NCI-H446 (cell line): ENCODE results near the gene PCDHA12.
"Not testable (repeated sequence)": the region's sequence is repeated elsewhere in the genome, so short reads cannot be mapped to it uniquely, and the experiment has no call there.

ENCODE experiments used
- DNase-seq, 2 experiments: peaks; one replicate each; lab custom pipeline; 2025; lab: John Stamatoyannopoulos, UW

Gene PCDHA12, protein sequence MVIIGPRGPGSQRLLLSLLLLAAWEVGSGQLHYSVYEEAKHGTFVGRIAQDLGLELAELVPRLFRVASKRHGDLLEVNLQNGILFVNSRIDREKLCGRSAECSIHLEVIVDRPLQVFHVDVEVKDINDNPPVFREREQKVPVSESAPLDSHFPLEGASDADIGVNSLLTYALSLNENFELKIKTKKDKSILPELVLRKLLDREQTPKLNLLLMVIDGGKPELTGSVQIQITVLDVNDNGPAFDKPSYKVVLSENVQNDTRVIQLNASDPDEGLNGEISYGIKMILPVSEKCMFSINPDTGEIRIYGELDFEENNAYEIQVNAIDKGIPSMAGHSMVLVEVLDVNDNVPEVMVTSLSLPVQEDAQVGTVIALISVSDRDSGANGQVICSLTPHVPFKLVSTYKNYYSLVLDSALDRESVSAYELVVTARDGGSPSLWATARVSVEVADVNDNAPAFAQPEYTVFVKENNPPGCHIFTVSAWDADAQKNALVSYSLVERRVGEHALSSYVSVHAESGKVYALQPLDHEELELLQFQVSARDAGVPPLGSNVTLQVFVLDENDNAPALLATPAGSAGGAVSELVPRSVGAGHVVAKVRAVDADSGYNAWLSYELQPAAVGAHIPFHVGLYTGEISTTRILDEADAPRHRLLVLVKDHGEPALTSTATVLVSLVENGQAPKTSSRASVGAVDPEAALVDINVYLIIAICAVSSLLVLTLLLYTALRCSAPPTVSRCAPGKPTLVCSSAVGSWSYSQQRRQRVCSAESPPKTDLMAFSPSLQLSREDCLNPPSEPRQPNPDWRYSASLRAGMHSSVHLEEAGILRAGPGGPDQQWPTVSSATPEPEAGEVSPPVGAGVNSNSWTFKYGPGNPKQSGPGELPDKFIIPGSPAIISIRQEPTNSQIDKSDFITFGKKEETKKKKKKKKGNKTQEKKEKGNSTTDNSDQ

DNA sequence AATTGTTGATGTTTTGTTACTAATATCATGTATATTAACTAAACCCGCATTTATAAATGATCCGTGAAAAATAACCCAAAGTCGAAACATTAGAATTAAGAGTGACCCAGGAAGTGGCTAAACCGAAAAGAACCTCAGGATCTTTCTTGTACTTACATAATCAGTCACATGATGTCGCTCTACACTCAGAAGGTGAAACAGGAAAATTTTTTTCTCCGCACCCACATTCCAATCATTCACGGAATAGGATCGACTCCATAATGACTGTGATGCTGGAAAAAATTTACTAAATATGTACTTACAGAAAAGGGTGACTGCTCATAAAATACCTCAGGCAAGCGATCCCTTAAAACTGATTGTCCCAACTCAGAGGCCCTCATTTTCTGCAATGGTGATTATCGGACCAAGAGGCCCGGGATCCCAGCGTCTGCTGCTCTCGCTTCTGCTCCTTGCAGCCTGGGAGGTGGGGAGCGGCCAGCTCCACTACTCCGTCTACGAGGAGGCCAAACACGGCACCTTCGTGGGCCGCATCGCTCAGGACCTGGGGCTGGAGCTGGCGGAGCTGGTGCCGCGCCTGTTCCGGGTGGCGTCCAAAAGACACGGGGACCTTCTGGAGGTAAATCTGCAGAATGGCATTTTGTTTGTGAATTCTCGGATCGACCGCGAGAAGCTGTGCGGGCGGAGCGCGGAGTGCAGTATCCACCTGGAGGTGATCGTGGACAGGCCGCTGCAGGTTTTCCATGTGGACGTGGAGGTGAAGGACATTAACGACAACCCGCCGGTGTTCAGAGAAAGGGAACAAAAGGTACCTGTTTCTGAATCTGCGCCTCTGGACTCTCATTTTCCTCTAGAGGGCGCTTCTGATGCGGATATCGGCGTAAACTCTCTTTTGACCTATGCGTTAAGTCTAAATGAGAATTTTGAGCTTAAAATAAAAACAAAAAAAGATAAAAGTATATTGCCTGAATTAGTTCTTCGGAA is at the start of gene PCDHA12:
TSS of gene PCDHA12 (plus strand) at position 224 of the 981 bp plus-strand sequence. CDS start at position 389, 165 bp downstream.
- DNase-seq = no peak

DNA sequence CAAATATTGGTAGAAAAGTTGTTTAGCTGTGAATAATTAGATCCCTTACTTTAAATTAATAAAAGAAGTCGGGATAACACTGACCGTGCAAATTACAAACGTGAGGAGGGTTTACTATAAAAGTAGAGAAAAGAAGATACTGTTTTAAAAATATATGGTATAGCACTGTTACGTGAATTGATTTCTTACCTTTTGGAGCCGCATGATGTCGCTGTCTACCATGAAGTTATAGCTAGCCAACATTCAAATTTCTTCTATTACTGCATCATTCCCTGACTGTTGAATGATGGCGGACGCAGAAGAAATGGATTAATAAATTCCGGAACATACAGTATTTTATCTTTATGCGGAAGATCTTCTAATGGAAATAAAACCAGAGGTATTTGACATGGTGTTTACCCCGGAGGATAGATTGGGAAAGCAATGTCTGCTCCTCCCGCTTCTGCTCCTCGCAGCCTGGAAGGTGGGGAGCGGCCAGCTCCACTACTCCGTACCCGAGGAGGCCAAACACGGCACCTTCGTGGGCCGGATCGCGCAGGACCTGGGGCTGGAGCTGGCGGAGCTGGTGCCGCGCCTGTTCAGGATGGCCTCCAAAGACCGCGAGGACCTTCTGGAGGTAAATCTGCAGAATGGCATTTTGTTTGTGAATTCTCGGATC is 47.3 kb upstream of the PCDHA12 start, which contains the start of gene PCDHA6:
TSS of gene PCDHA6 (plus strand) at position 257 of the 658 bp plus-strand sequence. CDS start at position 389, 132 bp downstream.
- DNase-seq = peak; percentile 10 to 66

DNA sequence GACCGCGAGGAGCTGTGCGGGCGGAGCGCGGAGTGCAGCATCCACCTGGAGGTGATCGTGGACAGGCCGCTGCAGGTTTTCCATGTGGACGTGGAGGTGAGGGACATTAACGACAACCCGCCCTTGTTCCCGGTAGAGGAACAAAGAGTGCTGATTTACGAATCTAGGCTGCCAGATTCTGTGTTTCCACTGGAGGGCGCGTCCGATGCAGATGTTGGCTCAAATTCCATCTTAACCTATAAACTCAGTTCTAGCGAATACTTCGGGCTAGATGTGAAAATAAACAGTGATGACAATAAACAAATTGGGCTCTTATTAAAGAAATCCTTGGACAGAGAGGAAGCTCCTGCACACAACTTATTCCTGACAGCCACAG is 46.8 kb upstream of the PCDHA12 start:
- peak; percentile 2 to 46 for DNase-seq

DNA sequence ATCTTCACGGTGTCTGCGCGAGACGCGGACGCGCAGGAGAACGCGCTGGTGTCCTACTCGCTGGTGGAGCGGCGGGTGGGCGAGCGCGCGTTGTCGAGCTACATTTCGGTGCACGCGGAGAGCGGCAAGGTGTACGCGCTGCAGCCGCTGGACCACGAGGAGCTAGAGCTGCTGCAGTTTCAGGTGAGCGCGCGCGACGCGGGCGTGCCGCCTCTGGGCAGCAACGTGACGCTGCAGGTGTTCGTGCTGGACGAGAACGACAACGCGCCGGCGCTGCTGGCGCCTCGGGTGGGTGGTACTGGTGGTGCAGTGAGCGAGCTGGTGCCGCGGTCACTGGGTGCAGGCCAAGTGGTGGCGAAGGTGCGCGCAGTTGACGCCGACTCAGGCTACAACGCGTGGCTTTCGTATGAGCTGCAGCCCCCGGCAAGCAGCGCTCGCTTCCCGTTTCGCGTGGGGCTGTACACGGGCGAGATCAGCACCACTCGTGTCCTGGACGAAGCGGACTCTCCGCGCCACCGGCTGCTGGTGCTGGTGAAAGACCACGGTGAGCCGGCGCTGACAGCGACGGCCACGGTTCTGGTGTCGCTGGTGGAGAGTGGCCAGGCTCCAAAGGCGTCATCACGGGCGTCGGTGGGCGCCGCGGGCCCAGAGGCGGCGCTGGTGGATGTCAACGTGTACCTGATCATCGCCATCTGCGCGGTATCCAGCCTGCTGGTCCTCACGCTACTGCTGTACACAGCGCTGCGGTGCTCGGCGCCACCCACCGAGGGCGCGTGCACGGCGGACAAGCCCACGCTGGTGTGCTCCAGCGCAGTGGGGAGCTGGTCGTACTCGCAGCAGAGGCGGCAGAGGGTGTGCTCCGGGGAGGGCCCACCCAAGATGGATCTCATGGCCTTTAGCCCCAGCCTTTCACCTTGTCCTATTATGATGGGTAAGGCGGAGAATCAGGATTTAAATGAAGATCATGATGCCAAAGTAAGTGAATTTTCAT is 45.3 kb upstream of the PCDHA12 start:
- DNase-seq = not testable (repeated sequence)

DNA sequence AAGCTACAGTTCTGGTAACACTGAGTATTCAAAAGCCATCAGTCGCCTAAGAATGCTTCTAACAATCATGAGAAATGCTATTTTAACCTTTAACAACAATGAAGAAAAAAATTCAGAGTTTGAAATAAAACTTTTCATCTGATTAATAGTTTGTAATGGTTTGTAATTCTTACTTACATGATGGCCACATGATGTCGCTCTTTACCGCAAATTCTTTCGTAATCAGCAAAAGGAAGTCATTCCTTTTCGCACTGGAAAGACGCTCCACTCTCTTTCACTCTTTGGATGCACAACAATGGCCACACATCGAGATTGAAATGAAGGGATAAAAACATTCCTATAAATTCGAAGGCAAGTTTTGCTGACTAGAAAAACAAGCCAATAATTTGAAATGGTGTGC is 41.1 kb upstream of the PCDHA12 start, which contains the start of gene PCDHA7:
TSS of gene PCDHA7 (plus strand) at position 277 of the 400 bp plus-strand sequence. CDS start at position 392, 115 bp downstream.
- no peak for DNase-seq

DNA sequence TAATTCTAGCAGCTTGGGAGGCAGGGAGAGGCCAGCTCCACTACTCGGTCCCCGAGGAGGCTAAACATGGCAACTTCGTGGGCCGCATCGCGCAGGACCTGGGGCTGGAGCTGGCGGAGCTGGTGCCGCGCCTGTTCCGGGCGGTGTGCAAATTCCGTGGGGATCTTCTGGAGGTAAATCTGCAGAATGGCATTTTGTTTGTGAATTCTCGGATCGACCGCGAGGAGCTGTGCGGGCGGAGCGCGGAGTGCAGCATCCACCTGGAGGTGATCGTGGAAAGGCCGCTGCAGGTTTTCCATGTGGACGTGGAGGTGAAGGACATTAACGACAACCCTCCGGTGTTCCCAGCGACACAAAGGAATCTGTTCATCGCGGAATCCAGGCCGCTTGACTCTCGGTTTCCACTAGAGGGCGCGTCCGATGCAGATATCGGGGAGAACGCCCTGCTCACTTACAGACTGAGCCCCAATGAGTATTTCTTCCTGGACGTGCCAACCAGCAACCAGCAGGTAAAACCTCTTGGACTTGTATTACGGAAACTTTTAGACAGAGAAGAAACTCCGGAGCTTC is 40.6 kb upstream of the PCDHA12 start:
- not testable (repeated sequence) for DNase-seq

DNA sequence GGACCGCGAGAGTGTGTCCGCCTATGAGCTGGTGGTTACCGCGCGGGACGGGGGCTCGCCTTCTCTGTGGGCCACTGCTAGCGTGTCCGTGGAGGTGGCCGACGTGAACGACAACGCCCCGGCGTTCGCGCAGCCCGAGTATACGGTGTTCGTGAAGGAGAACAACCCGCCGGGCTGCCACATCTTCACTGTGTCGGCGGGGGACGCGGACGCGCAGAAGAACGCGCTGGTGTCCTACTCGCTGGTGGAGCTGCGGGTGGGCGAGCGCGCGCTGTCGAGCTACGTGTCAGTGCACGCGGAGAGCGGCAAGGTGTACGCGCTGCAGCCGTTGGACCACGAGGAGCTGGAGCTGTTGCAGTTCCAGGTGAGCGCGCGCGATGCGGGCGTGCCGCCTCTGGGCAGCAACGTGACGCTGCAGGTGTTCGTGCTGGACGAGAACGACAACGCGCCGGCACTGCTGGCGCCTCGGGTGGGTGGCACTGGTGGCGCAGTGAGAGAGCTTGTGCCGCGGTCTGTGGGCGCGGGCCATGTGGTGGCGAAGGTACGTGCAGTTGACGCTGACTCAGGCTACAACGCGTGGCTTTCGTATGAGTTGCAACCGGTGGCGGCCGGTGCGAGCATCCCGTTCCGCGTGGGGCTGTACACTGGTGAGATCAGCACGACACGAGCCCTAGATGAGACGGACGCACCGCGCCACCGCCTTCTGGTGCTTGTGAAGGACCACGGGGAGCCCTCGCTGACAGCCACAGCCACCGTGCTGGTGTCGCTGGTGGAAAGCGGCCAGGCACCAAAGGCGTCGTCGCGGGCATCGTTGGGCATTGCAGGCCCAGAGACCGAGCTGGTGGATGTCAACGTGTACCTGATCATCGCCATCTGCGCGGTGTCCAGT is 39.2 kb upstream of the PCDHA12 start:
- DNase-seq = no peak

DNA sequence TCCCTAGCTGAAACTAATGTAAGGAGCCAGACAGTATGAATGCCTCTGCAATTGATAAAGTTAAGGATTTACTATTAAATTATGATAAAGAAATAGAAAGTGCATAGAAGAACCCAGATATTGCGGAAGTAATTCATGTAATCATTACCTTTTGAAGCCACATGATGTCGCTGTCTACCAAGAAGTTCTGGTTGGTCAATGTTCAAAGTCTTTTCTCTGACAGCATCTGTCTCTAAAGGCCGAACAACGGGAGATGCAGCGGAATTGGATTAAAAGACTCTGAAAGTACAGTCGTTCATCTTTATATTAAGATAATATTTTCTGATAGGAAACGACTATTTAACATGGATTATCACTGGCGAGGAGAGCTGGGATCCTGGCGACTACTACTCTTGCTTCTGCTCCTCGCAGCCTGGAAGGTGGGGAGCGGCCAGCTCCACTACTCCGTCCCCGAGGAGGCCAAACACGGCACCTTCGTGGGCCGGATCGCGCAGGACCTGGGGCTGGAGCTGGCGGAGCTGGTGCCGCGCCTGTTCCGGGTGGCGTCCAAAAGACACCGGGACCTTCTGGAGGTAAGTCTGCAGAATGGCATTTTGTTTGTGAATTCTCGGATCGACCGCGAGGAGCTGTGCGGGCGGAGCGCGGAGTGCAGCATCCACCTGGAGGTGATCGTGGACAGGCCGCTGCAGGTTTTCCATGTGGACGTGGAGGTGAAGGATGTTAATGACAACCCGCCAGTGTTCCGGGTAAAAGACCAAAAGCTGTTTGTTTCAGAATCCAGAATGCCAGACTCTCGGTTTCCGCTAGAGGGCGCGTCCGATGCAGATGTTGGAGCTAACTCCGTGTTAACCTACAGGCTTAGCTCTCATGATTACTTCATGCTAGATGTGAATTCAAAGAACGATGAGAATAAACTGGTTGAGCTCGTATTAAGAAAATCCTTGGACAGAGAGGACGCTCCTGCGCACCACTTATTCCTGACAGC is 33.8 kb upstream of the PCDHA12 start, which contains the start of gene PCDHA8:
TSS of gene PCDHA8 (plus strand) at position 210 of the 985 bp plus-strand sequence. CDS start at position 345, 135 bp downstream.
- no peak for DNase-seq

DNA sequence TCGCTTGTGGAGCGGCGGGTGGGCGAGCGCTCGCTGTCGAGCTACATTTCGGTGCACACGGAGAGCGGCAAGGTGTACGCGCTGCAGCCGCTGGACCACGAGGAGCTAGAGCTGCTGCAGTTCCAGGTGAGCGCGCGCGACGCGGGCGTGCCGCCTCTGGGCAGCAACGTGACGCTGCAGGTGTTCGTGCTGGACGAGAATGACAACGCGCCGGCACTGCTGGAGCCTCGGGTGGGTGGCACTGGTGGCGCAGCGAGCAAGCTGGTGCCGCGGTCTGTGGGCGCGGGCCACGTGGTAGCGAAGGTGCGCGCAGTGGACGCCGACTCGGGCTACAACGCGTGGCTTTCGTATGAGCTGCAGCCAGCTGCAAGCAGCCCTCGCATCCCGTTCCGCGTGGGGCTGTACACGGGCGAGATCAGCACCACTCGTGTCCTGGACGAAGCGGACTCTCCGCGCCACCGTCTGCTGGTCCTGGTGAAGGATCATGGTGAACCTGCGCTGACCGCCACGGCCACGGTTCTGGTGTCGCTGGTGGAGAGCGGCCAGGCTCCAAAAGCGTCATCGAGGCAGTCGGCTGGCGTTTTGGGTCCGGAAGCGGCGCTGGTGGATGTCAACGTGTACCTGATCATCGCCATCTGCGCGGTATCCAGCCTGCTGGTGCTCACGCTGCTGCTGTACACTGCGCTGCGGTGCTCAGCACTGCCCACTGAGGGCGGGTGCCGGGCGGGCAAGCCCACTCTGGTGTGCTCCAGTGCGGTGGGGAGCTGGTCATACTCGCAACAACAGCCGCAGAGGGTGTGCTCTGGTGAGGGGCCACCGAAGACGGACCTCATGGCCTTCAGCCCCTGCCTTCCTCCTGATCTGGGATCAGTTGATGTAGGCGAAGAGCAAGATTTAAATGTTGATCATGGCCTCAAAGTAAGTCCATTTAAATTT is 32.0 kb upstream of the PCDHA12 start:
- DNase-seq = no peak

DNA sequence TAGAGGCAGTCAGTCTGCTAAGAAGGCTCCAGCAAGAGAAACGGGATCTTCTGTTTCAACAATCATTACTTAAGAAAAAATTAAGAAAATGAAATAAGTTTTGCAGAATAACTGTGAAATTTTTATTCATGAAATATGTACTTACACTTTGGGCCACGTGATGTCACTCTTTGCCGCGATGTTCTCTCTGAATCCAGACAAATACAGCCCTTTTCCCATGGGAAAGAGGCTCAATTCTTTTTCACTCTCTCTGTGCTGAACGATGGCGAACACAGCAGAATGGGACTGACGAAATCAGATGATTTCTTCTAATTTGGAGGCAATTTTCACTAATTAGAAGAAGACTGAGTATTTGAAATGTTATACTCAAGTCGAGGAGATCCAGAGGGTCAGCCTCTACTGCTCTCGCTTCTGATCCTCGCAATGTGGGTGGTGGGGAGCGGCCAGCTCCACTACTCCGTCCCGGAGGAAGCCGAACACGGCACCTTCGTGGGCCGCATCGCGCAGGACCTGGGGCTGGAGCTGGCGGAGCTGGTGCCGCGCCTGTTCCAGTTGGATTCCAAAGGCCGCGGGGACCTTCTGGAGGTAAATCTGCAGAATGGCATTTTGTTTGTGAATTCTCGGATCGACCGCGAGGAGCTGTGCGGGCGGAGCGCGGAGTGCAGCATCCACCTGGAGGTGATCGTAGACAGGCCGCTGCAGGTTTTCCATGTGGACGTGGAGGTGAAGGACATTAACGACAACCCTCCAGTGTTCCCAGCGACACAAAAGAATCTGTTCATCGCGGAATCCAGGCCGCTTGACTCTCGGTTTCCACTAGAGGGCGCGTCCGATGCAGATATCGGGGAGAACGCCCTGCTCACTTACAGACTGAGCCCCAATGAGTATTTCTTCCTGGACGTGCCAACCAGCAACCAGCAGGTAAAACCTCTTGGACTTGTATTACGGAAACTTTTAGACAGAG is 26.7 kb upstream of the PCDHA12 start, which contains the start of gene PCDHA9:
TSS of gene PCDHA9 (plus strand) at position 244 of the 964 bp plus-strand sequence. CDS start at position 358, 114 bp downstream.
- not testable (repeated sequence) for DNase-seq

DNA sequence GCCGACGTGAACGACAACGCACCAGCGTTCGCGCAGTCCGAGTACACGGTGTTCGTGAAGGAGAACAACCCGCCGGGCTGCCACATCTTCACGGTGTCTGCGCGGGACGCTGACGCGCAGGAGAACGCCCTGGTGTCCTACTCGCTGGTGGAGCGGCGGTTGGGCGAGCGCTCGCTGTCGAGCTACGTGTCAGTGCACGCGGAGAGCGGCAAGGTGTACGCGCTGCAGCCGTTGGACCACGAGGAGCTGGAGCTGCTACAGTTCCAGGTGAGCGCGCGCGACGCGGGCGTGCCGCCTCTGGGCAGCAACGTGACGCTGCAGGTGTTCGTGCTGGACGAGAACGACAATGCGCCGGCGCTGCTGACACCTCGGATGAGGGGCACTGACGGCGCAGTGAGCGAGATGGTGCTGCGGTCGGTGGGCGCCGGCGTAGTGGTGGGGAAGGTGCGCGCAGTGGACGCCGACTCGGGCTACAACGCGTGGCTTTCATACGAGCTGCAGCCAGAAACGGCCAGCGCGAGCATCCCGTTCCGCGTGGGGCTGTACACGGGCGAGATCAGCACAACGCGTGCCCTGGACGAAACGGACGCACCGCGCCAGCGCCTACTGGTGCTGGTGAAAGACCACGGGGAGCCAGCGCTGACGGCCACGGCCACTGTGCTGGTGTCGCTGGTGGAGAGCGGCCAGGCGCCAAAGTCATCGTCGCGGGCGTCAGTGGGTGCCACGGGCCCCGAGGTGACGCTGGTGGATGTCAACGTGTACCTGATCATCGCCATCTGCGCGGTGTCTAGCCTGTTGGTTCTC is 25.1 kb upstream of the PCDHA12 start:
- DNase-seq = not testable (repeated sequence)

DNA sequence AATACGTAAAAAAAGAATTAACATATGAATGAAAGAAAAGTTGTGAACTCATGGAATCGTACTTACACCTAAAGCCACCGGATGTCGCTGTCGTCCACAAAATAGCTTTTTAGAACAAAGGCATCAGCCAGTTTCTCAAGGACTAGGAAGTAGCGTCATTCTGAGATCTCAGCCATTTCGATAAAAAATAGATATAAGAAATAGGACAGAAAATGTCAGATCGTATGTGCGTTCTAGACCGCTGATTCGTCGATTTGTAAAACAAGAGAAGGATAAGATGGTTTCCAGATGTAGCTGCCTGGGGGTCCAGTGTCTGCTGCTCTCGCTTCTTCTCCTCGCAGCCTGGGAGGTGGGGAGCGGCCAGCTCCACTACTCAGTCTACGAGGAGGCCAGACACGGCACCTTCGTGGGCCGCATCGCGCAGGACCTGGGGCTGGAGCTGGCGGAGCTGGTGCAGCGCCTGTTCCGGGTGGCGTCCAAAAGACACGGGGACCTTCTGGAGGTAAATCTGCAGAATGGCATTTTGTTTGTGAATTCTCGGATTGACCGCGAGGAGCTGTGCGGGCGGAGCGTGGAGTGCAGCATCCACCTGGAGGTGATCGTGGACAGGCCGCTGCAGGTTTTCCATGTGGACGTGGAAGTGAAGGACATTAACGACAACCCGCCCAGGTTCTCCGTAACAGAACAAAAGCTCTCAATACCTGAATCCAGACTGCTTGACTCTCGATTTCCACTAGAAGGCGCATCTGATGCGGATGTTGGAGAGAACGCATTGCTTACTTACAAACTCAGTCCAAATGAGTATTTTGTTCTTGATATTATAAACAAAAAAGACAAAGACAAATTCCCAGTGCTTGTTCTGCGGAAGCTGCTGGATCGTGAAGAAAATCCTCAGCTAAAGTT is 19.1 kb upstream of the PCDHA12 start, which contains the start of gene PCDHA10:
TSS of gene PCDHA10 (plus strand) at position 126 of the 903 bp plus-strand sequence. CDS start at position 278, 152 bp downstream.
- no peak for DNase-seq
